ENCODE measurements around the gene KLHL21. TPM values are rescaled to one million over a fixed set of nuclear protein-coding genes. Genes with fewer than 3 reads are reported as not detected.
"Not testable (repeated sequence)": the region's sequence is repeated elsewhere in the genome, so short reads cannot be mapped to it uniquely, and the experiment has no call there.

KLHL21 gene
- polyA plus RNA-seq, 1 donor, result 13.1 TPM

- DNase-seq, result no peak
Observed at GRCh38 chr1:6584126-6585080, 18.3 kb downstream of the KLHL21 start.

- DNase-seq, result no peak
Observed at GRCh38 chr1:6582370-6582769, 20.3 kb downstream of the KLHL21 start.

- DNase-seq, result no peak
Observed at GRCh38 chr1:6581561-6582305, 20.9 kb downstream of the KLHL21 start.

GRCh38 chr1:6580593-6581409 lies 21.9 kb downstream of the KLHL21 start:
- DNase-seq, result no peak

GRCh38 chr1:6580119-6580592 lies 22.5 kb downstream of the KLHL21 start:
- no peak for DNase-seq

- DNase-seq, result peak; percentile 98
Observed at GRCh38 chr1:6579374-6580118, 23.1 kb downstream of the KLHL21 start, which contains the start of gene ZBTB48. Gene ZBTB48 (plus strand): TSS chr1:6579994. CDS start chr1:6580610, 616 bp downstream.

- no peak for DNase-seq
Observed at GRCh38 chr1:6578624-6579373, 23.9 kb downstream of the KLHL21 start.

GRCh38 chr1:6577831-6578525 lies 24.7 kb downstream of the KLHL21 start:
- DNase-seq, result no peak

GRCh38 chr1:6574818-6575217 lies 27.9 kb downstream of the KLHL21 start:
- no peak for DNase-seq

- DNase-seq, result no peak
Observed at GRCh38 chr1:6574025-6574620, 28.5 kb downstream of the KLHL21 start.

- DNase-seq, result no peak
Observed at GRCh38 chr1:6572653-6573383, 29.9 kb downstream of the KLHL21 start.

- no peak for DNase-seq
Observed at GRCh38 chr1:6570987-6571386, 31.7 kb downstream of the KLHL21 start.

GRCh38 chr1:6570100-6570499 lies 32.6 kb downstream of the KLHL21 start:
- no peak for DNase-seq

- no peak for DNase-seq
Observed at GRCh38 chr1:6569033-6569432, 33.6 kb downstream of the KLHL21 start.

GRCh38 chr1:6560267-6560666 lies 42.4 kb downstream of the KLHL21 start:
- no peak for DNase-seq

- not testable (repeated sequence) for DNase-seq
Observed at GRCh38 chr1:6559161-6559560, 43.5 kb downstream of the KLHL21 start.

- DNase-seq, result no peak
Observed at GRCh38 chr1:6557597-6557996, 45.1 kb downstream of the KLHL21 start.

- no peak for DNase-seq
Observed at GRCh38 chr1:6554907-6555778, 47.5 kb downstream of the KLHL21 start, which contains the start of gene TAS1R1. Gene TAS1R1 (plus strand): TSS chr1:6555307. CDS start chr1:6555374, 67 bp downstream.
